ENCODE measurements around the gene TMEM62.
"Not testable (repeated sequence)": the region's sequence is repeated elsewhere in the genome, so short reads cannot be mapped to it uniquely, and the experiment has no call there.

Gene TMEM62

DNA sequence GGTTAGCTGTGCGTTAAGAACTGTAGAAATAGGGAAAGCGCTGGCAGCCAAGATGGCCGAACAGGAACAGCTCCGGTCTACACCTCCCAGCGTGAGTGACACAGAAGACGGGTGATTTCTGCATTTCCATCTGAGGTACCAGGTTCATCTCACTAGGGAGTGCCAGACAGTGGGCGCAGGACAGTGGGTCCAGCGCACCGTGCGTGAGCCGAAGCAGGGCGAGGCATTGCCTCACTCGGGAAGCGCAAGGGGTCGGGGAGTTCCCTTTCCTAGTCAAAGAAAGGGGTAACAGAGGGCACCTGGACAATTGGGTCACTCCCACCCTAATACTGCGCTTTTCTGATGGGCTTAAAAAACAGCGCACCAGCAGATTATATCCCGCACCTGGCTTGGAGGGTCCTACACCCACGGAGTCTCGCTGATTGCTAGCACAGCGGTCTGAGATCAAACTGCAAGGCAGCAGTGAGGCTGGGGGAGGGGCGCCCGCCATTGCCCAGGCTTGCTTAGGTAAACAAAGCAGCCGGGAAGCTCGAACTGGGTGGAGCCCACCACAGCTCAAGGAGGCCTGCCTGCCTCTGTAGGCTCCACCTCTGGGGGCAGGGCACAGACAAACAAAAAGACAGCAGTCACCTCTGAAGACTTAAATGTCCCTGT is 42.4 kb downstream of the TMEM62 start:
- H3K4me3 ChIP-seq (ENCODE audit: low read depth, low read length): not testable (repeated sequence)

DNA sequence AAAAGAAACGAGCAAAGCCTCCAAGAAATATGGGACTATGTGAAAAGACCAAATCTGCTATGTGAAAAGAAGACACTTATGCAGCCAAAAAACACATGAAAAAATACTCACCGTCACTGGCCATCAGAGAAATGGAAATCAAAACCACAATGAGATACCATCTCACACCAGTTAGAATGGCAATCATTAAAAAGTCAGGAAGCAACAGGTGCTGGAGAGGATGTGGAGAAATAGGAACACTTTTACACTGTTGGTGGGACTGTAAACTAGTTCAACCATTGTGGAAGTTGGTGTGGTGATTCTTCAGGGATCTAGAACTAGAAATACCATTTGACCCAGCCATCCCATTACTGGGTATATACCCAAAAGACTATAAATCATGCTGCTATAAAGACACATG is 43.8 kb downstream of the TMEM62 start:
- not testable (repeated sequence) for H3K4me3 ChIP-seq (ENCODE audit: low read depth, low read length)

DNA sequence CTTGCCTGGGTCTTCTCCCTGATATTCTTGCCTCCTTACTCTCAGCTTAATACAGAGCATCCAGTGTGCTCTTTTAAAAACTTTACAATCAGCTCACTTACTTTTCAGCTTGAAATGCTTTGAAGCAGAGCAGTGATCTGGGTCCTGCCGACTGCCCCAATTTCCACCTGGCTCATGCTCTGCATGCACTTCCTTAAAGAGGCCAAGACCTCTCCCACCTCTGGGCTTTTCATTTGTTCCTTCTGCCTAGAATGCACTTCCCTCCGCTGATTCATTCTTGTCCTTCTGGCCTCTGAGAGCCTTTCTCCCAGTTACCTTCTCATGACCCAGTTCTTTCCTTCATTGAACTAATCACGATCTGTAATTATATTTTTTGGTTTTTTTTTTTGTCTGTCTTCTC is 49.9 kb downstream of the TMEM62 start:
- H3K4me3 ChIP-seq (ENCODE audit: low read depth, low read length): no peak overlapping the region

DNA sequence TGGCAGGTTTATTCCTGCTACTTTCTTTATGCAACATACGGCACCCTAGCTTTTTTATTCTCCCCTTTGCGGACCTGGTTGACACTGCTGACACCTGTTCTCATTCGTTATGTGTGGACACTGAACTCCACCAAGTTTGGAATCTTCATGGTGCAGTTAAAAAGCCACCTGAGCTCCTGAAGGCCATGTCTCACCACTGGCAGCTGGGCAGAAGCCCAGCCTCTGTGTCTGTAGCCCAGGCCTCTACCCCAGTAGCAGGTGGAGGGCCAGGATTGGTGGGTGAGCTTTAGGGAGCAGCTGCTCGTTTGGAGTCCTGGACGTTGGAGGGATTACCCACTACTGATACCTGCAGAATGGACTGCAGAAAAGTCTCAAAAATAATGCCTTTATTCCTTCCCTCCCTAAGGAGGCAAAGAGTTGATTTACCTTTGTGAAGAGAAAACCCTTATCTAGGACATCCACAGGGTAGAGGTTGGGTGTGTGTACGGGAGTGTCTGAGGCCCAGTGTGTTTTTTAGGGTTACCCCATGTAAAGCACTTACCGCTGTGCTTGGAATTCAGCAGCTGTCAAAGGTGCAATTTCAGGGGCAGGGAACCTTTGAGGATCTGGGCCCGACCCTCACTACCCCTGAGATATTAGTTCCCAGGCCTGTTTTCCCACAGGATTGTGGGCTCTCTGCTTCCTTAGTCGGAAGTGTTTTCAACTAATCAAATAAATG is 51.2 kb downstream of the TMEM62 start:
- H3K4me3 ChIP-seq (ENCODE audit: low read depth, low read length): no peak overlapping the region

DNA sequence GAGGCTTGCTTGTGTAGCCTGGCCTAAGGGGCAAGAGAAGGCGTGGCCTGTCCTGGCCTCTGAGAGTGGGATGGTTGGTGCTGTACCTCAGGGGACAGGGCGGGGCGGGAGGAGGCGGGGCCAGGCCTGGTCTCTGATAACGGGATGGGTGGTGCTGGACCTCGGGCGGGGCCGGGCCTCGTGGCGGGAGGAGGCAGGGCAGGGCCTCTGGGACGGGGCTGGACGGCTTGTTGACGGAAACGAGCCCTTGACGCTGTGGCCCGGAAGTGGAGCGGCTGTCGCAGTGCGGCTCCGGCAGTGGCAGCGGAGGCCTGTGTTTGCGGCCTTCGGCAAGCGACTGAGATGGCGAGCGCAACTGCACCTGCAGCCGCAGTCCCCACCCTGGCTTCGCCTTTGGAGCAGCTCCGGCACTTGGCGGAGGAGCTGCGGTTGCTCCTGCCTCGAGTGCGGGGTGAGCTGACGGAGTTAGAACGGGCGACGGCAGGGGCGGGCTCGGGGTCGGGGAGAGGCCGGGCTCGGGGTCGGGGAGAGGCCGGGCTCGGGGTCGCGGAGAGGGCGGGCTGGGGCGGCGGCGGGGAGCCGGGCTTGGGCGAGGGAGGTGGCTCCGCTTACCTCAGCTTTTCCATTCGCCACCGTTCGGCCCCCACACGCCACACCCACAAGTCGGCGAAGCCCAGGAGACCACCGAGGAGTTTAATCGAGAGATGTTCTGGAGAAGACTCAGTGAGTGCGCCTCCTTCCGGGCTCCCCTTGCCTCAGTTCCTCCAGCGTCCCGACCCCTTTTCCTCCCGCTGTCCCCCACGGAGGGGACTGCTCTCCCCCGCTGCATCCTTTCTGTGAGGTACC is 52.0 kb downstream of the TMEM62 start, which contains the start of gene CCNDBP1:
Gene CCNDBP1 (plus strand): TSS at position 247 of the 846 bp plus-strand sequence. CDS start 96 bp downstream, at position 343.
- peak within 1 kb of the TSS; percentile 83 for H3K4me3 ChIP-seq (ENCODE audit: low read depth, low read length)

DNA sequence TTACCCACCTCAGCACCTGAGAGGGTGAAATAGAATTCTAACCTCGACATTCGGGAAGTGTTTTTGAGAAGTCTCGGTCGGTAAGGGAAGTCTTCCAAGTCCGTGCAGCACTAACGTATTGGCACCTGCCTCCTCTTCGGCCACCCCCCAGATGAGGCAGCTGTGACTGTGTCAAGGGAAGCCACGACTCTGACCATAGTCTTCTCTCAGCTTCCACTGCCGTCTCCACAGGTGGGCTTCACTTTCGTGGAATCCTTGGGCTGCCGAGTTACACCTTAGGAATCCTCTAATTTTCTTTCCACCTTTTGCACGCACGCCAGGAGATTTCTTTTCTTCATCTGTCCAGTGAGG is 52.6 kb downstream of the TMEM62 start:
- peak overlapping the region; percentile 83 for H3K4me3 ChIP-seq (ENCODE audit: low read depth, low read length)

DNA sequence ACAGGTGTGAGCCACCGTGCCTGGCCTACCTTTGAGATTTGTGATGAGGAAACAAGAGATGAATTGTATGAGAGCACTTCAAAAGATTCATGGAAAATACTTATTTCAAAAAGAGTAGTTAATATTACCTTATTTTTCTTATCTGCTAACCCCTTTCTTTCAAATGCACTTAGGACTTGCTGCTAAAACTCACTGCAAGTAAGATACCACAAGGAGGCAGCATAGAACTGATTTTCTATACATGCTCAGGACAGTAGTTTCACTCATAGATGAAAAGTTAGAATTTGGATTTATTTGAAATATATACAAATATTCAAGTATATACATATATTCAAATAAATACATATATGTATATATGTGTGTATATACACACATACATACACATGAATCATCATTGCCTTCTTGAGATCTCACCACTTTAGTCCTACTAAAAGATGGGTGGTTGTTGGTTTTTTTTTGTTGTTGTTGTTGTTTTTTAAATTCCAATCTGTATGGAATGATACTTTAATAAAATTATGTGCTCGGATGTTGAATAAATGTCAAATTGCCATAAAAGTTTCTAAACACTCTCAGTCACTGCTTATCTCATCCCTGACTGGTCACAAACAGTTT is 54.3 kb downstream of the TMEM62 start:
- H3K4me3 ChIP-seq (ENCODE audit: low read depth, low read length): no peak overlapping the region

DNA sequence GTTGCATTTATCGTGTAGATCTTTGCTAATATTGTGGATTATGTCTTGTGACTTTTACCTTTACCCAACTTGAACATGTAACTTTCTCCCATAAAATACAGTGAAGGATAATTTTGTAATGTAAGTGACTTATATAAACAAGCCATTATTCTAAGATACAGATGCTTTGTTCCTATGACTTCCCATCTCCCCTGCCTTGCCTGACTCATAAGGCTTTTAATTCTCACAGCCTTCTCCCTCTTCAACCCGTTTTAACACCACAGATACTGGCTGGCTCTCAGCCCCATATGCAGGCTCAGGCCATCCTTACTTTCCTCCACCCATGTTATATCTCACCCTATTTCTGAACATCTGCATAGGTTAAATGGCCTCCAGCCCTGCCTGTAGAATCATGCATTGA is 55.9 kb downstream of the TMEM62 start:
- H3K4me3 ChIP-seq (ENCODE audit: low read depth, low read length): no peak overlapping the region

DNA sequence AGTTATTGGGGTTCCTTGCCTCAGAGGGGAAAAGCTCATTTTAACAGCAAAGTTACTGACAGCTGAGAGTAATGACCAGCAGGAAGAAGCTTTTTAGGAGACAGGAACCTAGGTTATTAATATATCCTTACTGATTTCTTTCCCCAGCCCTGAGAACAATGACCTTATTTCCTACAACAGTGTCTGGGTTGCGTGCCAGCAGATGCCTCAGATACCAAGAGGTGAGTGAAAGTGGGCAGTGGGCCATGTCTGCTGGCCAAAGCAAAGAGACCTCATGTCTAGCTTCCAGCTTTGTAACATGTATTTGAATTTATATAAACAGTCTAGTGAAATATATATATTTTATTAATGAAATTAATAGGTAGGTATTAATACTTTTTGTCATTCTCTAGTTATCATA is 56.8 kb downstream of the TMEM62 start:
- no peak overlapping the region for H3K4me3 ChIP-seq (ENCODE audit: low read depth, low read length)

DNA sequence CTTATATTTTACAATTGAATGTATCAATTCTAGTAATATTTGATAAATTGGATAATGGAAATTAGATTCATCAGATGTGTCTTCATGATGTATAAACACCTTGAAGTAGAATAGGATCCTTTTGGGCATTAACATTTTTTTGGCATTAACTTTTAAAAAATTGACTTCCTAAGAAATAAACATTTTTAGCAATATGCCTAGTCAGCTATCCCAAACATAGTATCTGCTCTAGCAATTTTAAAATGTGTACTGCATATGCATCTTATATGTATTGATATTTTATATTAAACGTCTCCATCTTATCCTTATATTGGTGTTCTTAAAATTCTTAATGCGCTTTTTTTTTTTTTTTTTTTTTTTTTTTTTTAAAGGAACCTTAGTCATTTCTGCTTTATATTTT is 60.3 kb downstream of the TMEM62 start:
- H3K4me3 ChIP-seq (ENCODE audit: low read depth, low read length): no peak overlapping the region

DNA sequence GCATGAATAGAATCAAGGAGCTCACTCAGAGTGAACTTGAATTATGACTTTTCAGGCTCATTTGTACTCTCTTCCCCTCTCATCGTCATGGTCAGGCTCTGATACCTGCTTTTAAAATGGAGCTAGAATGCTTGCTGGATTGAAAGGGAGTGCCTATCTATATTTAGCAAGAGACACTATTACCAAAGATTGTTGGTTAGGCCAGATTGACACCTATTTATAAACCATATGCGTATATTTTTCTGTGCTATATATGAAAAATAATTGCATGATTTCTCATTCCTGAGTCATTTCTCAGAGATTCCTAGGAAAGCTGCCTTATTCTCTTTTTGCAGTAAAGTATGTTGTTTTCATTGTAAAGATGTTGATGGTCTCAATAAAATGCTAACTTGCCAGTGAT is 61.4 kb downstream of the TMEM62 start:
- no peak overlapping the region for H3K4me3 ChIP-seq (ENCODE audit: low read depth, low read length)

DNA sequence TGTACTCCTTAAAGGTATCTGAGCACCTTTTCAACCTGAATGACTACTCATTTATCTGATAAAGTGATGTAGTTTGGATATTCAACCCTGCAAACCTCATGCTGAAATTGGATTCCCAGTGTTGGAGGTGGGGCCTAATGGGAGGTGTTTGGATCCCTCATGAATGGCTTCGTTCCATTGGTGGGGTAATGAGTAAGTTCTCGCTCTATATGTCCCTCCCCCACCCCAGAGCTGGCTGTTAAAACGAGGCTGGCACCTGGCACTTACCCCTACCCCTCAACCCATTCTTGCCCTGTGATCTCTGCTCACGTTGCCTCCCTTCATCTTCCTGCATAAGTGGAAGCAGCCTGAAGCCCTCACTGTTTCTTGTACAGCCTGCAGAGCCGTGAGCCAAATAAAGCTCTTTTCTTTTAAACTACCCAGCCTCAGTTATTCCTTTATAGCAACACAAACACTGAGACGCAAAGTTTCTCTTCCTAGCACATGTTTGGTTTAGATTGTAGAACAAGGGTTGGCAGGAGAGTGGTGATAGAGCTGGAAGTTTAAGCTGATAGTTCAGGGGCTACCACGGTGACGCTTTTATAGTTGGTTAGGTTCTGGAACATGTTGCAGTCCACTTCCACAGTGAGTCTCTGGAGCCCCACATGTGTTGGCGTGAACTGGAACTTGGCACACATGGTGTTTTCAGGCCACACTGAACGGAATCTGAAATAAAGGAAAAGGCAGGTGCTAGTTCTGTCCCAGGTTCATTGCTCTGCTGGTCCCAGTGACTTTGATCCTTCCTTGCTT is 63.6 kb downstream of the TMEM62 start:
- no peak overlapping the region for H3K4me3 ChIP-seq (ENCODE audit: low read depth, low read length)

DNA sequence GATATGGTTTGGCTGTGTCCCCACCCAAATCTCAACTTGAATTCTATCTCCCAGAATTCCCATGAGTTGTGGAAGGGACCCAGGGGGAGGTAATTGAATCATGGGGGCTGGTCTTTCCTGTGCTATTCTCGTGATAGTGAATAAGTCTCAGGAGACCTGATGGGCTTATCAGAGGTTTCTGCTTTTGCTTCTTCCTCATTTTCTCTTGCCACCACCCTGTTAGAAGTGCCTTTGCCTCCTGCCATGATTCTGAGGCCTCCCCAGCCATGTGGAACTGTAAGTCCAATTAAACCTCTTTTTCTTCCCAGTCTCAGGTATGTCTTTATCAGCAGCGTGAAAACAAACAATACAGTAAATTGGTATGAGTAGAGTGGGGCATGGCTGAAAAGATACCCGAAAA is 64.4 kb downstream of the TMEM62 start:
- not testable (repeated sequence) for H3K4me3 ChIP-seq (ENCODE audit: low read depth, low read length)

DNA sequence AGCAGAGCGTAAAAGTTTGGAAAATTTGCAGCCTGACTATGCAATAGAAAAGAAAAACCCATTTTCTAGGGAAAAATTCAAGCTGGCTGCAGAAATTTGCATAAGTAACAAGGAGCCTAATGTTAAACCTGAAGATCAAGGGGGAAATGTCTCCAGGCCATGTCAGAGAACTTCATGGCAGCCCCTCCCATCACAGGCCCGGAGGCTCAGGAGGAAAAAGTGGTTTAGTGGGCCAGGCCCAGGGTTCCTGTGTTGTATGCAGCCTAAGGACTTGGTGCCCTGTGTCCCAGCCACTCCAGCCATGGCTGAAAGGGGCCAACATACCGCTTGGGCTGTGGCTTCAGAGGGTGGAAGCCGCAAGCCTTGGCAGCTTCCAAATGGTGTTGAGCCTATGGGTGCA is 65.2 kb downstream of the TMEM62 start:
- not testable (repeated sequence) for H3K4me3 ChIP-seq (ENCODE audit: low read depth, low read length)

DNA sequence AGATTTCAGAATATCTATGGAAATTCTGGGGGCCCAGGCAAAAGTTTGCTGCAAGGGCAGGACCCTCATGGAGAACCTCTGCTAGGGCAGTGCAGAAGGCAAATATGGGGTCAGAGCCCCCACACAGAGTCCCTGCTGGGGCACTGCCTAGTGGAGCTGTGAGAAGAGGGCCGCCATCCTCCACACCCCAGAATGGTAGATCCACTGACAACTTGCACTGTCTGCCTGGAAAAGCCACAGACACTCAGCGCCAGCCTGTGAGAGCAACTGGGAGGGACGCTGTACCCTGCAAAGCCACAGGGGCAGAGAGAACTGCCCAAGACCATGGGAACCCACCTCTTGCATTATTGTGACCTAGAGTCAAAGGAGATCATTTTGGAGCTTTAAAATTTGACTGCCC is 65.6 kb downstream of the TMEM62 start:
- no peak overlapping the region for H3K4me3 ChIP-seq (ENCODE audit: low read depth, low read length)

DNA sequence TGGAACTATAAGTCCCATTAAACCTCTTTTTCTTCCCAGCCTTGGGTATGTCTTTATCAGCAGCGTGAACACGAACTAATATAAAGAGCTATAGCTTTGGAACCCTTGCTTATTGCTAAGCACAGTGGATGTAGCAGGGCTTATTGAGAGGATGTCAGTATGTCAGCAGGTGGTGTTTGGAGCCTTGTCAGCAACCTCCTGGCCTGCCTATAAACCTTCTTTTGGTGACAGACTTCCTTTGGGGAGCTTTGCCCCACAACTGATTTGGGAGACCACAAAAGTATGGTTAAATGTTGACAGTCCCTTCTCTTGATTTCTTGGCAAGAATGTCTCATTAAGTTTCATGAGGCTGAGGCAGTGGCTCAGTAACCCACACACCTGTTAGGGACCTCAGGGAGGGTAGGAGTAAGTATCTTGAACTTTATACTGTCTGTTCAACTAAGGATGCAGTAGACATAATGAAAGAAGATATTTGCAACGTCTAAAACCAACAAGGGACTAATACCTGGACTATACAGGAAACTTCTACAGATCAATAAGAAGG is 66.6 kb downstream of the TMEM62 start:
- no peak overlapping the region for H3K4me3 ChIP-seq (ENCODE audit: low read depth, low read length)

DNA sequence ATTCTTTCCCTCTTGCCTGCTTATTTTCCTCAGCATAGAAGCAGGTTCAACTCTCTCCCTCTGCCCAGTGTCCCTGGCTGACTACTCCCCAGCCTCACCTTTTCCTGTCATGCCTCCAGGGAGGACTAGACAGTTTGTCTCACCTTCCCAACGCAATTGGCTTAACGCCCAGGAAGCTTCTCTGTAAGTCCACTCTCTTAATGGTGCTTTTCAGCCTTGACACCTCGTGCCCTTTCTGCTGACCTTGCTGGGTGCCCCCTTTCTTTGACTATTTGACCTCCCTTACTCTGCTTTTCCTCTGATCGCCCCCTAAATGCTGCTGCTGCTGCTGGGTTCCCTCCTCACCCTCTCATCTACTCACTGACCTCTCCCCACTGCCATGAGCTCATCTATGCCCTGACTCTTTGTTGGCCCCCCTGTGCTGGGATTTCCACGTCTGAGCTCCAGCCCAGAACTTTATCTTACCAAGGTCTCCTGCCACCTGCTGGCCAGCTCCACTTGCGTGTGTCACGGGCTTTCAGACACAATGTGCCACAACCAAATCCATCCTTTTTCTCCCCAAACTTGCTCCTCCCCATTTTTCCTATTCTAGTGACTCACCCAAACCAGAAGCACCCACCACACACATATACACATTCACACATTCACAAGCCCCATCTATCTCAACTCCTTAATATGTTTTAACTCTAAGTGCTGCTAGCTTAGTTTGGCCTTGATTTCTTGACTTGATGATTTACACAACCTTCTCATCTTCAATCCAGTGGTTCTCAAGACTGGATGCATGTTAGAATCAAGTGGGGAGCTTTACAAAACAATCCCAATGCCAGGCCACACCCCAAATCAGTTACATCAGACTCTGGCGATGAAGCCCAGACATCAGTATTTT is 70.9 kb downstream of the TMEM62 start:
- no peak overlapping the region for H3K4me3 ChIP-seq (ENCODE audit: low read depth, low read length)

DNA sequence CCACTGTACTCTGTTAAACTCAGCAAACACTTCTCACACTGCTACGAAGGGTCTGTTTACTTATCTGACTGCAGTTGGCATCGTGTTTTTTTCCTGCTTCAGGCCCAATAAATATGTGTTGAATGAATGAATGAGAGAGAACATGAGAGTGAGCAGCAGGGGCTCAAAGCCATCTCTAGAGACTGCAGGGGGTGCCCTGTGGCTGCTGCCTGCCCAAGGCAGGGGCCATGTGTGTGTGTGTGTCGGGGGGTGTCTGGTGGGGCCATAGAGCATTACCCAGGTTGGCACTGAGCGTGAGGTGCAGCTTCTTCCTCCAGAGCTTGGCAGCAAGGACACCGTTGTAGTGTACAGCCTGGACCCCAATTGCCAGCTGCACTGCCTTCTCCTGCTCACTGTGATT is 72.7 kb downstream of the TMEM62 start:
- no peak overlapping the region for H3K4me3 ChIP-seq (ENCODE audit: low read depth, low read length)

DNA sequence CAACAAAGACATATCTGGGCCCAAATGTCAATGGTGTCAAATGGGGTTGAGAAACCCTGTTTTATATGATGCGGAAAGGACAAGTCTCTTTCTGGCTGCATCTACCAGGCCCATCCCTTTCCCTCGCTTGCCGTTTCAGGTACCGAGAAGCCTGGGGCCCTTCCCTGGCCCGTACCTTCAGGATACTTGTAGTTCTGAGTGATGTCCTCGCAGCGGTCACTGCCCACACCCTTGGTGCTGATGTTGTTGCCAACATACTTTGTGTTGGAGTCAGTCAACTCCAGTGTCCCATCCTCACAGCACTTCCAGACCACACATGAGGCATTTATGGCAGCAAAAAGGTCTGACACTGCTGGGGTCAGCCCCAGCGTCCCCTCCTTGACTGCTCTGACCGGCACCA is 73.6 kb downstream of the TMEM62 start:
- H3K4me3 ChIP-seq (ENCODE audit: low read depth, low read length): no peak overlapping the region

All from iPS-11a (cell line).